IPS DF 4.7 (cell line): ENCODE measurements around the gene PLEKHH1.

Experiments
- DNase-seq: peaks from one replicate; pipeline ENCODE4 v3.0.0-alpha.2; 2013; ENCODE audit warnings: low spot score; ENCODE audit errors: extremely low read depth

The PLEKHH1 gene

DNA sequence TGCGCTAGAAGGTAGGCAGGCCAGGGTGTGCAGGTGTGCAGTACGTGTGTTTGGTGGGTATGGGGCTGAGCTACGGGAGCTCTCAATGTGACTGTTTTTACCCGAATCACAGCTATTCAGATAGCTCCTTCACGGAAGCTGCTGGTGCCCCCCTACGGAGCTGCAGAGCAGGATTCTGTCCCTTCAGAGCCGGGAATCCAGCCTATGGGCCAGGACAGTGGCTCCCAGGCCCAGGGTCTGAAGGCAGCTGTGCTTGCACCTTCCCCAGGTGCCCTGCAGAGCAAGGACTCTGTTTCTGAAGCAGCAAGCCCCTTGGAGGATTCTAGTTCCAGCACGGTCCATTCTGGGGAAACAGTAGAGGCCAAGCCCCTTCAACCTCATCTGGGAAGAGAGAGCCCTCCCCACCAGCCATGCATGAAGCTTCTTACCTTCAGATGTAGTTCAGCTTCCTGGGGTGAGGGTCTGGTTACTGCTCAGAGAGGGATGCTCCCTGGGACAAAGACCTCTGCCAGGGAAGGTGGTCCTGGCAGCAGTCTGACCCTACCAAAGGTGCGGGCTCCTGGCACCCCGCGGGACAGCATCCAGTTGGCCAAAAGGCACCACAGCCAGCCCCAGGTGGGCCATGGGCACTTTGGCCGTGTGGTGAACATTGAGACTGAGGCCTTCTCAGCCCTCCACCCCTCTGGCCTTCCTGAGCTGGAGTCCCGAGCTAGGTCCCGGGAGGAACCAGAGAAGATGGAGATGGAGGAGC, 29.1 kb downstream of the PLEKHH1 start:
- no peak for DNase-seq

DNA sequence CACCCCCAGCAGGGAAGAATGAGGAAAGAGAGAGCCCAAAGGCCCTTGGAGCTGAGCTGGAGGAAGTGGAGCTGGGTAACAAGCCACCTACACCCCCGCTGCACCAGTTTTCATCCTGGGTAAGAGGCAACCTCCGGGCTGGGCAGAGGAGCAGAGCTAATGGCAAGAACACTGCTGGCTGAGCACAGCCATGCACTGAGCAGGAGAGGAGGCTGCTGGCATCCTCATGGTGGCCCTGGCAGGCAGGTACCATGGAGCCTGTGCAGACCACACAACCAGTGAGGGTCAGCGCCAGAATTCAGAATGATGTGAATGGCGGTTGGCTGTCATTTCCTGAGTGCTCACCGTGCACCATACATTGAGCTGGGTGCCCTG, 29.7 kb downstream of the PLEKHH1 start:
- no peak for DNase-seq

- no peak for DNase-seq
Observed at GRCh38 chr14:67564236-67564635, 31.1 kb downstream of the PLEKHH1 start.

DNA sequence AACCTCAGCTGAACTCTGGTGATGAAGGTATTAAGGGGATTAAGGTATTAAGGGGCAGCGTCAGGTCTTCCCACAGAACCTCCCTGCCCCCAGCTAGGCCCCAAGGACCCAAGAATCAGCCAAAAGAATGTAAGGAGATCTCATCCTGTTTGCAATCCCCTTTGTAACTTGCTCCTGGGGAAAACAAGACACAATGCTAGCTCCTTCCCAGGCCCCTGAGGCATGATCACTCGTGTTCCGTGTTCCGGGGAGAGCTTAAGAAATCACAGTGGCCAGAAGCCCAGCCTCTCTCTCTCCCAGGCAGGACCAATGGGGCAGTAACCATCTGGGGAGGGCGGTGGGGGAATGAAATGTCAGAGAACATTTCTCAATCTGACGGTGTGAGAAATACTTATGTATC, 33.8 kb downstream of the PLEKHH1 start:
- DNase-seq = no peak

GRCh38 chr14:67567654-67568053, 34.6 kb downstream of the PLEKHH1 start:
- no peak for DNase-seq

GRCh38 chr14:67569011-67569650, 36.0 kb downstream of the PLEKHH1 start:
- DNase-seq = no peak

DNA sequence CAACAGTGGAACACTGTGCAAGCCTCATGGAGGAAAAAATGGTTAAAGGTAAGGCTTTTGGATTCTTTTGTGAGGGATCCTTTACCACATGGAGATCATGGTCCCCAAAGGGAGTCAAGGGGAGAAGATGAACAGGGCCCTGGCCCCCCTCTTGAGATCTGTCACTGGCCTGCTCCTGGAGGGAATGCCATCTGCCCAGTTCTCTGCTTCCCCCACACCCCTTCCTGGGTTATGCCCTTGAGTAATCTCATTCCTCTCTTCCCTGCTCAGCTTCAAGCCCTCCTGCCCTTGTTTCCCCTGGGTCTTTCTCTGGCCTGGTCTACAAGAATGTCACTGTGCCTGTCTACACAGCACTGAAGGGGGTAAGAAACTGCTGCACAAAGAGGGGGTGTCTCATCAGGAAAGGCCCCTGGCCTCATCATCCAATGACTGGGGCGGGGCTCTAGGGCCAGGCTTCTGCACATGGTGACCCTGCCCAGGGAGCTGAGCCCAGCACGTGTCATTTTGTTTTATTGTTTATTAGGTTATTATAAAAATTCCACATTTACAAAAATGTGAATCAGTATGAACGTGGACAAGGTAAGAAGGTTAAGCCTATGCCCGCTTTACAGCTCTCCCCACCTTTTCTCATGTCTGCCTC, 36.7 kb downstream of the PLEKHH1 start:
- DNase-seq = no peak

- no peak for DNase-seq
Observed at GRCh38 chr14:67570453-67570852, 37.4 kb downstream of the PLEKHH1 start.

- no peak for DNase-seq
Observed at GRCh38 chr14:67571275-67571990, 38.3 kb downstream of the PLEKHH1 start.

- DNase-seq = no peak
Observed at GRCh38 chr14:67571991-67572323, 38.9 kb downstream of the PLEKHH1 start.

- DNase-seq = no peak
Observed at GRCh38 chr14:67572608-67573007, 39.5 kb downstream of the PLEKHH1 start.

DNA sequence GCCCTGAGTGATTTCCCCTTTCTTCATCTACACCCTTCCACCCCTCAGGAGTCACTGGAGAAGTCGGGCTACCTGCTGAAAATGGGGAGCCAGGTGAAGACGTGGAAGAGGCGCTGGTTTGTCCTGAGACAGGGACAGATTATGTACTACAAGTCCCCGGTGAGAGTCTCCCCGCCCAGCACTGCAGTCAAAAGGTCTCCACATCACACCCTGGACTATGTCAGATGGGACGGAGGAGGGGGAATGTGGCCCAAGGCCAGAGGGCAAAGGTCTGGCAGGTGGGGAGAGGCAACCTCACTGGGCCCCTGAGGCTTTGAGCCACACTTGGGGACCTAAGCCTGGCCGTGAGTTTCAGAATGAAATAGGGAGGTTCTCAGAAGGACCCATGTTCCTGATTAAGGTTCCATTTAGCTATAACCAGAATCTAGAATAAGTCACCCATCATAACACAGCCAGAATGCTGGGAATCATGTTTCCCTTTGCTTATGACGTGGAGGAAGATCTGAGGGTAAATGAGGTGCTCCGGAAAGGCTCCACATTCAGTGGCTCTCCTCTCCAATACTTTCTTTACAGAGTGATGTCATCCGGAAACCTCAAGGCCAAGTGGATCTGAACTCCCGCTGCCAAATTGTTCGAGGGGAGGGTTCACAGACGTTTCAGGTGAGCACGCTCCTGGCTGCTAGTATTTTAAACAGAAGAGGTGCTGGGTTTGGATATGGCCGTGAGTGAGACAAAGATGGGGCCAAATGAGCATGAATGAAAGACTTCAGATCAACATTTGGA, 40.3 kb downstream of the PLEKHH1 start:
- no peak for DNase-seq

DNA sequence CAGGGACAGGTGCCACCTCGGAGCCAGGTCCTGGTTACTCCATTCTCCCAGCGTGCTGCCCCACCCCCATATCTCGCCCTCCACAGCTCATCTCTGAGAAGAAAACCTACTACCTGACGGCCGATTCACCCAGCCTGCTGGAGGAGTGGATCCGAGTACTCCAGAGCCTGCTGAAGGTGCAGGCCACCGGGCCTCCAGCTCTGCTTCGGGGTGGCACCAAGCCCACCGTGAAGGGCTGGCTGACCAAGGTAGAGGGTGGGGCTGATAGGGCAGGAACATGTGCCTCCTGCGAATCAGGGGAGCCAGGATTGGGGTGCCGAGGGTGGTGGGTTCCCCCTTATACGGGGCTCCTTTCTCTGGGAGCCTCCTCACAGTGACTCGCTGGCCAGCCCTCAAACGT, 41.1 kb downstream of the PLEKHH1 start:
- no peak for DNase-seq

GRCh38 chr14:67574806-67575205, 41.7 kb downstream of the PLEKHH1 start:
- no peak for DNase-seq

DNA sequence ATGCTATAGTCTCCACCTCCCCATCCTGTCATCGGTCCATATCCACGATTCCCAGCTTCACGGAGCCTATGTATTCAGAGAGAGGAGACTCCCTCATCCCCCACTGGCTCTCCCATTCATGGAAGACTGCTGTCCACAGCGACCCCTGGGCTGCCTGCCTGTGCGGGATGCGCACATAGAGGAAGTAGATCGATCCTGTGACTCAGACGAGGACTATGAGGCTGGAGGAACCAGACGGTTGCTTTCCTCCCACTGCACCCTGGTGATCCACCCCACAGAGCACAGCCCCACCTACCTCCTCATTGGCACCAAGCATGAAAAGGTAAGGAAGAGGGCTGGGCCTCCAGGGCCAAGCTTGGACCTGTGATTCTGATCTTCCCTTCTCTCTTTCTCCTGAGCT, 42.6 kb downstream of the PLEKHH1 start:
- DNase-seq = no peak

DNA sequence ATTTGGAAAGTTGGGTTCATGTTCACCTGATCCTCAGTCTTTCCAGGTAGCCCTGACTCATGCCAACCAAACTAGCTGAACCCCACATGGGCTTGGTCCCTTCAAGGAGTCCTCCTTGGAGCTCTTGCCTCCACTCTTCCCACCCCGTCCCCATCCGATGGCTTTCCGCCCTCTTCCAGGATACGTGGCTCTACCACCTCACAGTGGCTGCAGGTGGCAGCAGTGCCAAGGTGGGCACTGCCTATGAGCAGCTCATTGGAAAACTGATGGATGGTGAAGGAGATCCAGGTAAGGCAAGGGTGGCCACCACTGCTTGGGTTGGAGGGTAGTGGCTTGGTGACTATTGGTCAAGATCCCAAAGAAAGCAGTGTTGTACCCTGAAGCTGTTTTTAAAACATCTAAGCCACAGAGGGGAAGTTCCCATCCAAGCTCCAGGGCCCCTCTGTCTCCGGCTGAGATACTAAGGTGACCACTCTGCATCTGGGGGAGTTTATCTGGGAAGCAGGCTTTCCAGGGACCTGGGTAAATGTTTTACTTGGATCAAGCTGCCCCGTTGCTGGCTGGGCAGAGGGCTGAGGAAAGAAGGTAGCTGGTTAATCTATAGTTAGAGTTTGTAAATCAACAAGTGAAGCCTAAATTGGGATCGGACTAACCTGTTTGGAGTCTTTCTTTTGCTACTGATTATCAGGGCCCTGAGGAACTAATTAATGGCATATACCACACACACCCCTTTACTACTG, 43.3 kb downstream of the PLEKHH1 start:
- no peak for DNase-seq

GRCh38 chr14:67577181-67577808, 44.2 kb downstream of the PLEKHH1 start:
- no peak for DNase-seq

DNA sequence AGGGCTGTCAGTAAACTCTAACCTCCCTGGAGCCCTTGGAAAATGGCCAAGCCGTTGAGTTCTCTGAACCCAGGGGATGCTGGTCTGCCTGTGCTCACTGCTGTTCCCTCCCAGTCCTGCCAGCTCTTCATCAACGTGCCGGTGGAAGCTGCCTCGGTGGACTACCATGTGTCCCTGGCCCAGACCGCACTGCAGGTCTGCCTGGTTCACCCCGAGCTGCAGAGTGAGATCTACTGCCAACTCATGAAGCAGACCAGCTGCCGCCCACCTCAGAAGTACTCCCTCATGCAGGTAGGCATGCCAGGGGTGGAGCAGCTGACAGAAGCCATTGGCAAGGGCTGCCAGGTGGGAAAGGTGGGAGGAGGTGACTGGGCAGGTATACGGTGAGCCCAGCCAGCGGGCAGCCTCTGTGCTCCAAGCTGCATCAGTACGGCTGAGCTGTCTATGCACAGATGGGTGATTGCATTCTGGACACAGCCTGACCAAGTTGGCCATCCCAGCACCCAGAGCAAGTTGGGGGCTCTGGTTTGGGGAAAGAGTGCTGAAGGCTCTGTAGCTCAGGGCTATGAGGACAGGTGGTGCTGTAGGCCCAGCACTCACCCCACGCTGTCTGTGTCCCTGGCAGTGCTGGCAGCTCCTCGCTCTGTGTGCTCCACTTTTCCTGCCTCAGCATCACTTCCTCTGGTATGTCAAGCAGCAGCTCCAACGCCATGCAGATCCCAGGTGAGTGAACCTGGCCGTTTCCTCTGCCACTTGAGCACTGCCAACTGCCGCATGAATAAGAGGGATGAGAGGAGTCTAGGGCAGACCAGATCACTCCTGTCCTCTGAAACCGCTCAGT, 45.0 kb downstream of the PLEKHH1 start:
- no peak for DNase-seq

DNA sequence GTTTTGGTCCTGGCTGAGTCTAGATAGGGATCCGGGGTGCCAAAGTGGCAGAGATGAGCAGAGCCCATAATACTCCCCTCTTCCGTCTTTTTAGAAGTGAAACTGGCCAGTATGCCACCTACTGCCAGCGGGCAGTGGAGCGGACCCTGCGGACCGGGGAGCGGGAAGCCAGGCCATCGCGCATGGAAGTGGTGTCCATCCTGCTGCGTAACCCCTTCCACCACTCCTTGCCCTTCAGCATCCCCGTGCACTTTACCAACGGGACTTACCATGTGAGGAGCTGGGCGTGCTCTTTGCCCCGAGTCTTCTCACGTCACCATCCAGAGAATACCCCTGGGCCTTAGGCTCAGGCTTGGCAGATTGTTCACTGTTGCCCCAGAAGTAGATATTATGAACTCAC, 46.0 kb downstream of the PLEKHH1 start:
- no peak for DNase-seq
